OCI-M2 (cell line): ENCODE data around the gene PRADC1.
"Not testable (repeated sequence)": the region's sequence is repeated elsewhere in the genome, so short reads cannot be mapped to it uniquely, and the experiment has no call there.

ENCODE experiments used
- DNase-seq: peaks from one replicate; lab custom pipeline; 2025; ENCODE audit not compliant: unreplicated experiment; lab: John Stamatoyannopoulos, UW

Gene PRADC1

DNA sequence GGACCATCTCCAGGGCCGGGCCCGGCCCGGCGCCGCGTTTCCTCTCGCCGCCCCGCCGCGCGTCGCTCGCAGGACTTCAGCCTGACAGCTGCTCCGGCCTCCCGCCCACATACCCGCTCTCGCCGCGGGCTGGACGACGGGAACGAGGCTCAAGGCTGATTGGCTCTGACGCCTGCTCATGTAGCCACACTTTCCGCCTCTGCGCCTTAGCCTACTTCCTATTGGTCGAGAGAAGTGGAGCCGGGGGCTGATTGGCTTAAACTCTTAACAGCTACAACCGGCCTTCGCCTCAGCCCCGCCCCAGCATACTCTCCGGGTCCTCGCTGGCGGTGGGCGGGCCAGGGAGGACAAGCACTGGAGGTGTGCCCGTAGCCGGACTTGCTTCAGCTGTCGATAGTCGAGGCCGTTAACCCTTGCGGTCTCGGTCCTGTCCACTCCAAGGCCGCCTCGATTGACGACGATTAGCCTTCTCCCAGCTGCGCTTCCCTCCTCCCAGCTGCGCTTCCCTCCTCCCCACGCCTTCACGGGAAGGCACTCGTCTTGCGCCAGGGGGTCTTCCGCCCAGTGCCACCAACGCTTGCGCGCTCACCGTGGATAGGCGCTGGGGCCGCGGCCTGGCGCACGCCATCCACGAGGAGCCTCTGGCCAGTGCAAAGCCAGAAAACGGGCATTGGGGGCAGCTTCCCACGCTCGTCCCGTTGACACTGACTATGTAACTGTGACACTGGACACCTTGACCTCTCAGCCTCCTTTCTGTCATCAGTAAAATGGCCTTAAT, at the start of gene PRADC1:
TSS of gene PRADC1 (minus strand) at position 86 of the 778 bp plus-strand sequence. CDS start at position 7, 79 bp downstream.
- peak; percentile 85 for DNase-seq

DNA sequence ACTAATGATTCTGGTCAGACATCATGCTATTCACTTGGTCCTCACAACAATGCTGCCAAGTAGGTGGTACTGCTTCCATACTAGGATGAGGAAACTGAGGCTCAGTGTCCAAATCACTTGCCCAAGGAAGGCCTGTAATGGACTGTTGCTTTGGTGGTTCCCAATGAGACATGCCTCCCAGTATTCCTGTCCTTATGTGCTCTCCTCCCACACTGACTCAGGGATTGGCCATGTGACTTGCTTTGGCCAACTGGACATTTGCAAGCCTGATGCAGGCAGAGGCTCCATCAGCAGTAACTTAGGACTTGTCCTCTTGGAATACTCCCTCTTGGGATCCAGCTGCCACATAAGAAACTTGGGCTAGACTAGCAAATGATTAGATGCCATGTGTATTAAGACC, 48.2 kb upstream of the PRADC1 start:
- DNase-seq = no peak

DNA sequence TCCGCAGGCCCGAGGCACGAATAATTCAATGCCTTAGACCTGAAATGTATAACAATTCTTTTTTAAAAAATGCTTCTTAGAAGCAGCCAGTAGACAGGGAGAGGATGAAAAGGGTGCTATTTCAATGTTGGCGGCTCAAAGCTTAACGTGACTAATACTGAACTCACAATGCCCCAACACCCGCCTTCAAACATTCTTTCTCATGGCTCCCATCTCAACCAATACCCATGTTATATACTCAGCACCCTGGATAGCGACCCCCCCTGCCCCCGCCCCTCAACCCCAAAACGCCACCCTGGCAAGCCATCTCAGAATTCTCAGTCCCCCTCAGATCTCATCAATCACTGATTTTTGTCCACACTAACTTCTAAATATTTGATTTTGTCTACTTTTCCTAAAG, 46.8 kb upstream of the PRADC1 start:
- no peak for DNase-seq

DNA sequence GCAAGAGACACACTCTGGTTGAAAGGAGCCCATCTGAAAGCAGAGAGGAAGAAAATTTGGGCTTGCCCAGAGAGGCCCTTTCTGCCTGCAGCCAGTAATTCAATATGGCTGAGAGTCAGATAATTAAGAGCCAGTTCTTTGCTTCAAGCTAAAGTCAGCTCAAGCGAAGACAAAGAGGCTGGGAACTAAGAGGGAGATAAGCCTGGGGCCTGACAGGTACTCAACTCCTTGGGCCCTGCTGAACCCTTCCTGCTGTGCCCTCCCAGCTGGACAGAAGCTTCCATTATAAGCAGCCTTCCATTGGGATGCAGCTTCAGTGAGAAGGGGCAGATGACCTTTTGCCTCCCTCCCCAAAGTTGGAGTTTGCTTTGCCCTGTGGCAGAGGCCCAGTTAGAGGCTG, 39.2 kb upstream of the PRADC1 start:
- no peak for DNase-seq

DNA sequence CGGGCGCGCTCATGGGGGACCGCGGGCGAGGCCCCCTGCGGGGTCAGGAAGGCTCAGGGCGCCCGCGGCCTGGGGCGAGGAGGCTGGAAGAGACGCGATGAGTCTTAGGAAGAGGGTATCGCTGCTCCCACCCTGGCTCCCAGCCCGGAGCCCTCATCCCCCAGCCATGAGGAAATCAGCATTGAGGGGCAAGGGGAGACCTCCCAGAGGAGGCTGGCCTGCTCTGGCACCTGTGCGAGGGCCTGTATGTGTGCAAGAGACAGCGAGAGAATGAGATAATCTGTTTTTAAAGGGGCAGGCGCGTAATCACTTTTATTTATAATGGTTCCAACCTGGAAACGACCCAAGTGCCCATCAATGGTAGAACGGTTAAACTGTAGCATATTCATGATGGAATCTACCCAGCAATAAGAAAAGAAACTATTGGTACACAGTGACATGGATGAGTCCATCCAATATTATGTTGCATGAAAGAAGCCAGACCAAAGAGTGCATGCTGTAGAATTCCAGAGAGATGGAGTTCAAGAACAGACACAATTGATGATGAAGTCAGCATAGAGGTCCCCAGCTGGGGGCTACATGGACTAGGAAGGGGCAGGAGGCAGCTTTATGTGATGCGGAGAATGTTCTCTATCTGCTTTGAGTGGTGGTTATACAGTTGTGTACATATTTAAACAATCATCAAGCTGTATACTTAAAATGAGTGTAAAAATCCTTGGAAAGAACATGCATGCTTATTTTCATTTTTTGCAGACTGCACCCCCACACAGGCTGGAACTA, 36.8 kb upstream of the PRADC1 start:
- no peak for DNase-seq

DNA sequence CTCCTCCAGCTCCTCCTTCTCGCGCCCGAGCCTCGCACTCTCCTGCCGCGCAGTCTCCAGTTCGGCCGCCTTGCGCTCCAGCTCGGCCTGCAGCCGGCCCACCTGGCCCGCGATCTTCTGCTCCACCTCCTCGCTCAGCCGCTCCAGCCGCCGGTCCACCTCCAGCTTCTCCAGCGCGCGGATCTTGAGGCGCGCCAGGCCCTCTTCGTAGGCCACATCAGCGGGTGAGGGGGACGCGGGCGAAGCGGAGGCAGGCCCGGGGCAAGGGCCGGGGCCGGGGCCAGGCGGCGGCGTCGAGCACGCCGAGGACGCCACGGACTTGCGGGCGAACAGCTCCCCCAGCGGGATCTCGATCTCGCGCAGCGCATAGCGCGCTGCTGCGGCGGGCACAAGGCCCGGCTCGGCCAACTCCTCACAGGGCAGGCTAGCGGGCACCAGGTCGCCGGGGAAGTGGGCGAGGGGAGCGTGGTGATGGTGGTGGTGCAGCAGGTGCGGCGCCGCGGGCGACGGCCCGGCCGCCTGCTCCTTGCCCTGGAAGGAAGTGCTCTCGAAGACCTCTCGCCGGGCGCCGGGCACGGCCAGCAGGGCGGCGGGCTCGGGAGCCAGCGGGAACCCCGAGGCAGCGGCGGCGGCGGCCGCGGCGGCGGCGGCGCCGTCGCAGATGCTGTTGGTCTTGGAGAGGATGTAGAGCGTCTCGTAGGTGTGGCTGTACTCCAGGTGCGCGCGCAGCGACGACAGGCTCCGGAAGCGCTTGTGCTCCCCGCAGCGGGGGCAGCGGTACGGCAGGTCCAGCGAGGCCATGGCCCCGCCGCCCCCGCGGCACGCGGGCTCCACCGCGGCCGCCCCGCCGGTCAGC, 36.0 kb upstream of the PRADC1 start:
- DNase-seq = no peak

DNA sequence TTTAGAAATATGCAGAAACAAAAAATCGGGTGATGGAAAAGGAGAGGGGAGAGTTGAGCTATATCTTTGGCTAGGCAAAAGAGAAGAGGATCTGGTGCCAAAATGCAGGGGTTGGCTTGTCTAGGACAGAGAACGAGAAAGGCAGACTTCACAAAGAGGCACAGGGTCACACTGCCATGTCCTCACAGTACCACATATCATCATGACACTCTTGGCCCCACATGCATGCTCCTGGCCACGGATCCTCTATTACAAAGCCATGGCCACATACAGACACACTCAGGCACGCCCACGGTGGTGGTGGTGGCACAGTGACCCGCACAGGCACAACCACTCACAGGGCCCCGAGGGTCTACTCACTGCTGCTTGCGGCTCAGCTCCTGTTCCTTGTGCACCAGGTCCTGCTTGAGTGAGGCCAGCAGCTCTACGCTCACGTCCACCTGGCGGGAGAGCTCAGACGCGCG, 35.4 kb upstream of the PRADC1 start:
- no peak for DNase-seq

DNA sequence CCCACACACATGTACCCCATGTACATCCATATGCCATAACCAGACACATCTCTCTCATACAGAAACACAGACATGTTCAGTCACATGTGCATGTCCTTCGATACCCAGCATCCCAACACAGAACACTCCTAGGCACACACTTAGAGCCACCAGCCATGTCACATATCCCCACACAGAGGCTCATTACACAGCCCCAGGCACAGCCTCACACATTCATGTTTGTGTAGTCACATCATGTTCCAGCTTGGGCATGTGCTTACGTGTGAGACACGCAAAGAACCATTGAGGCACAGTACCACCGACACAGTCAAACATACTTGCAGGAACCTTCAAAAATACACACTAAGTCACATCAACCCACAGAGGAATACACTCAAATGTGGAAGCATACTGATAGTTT, 34.0 kb upstream of the PRADC1 start:
- DNase-seq = no peak

DNA sequence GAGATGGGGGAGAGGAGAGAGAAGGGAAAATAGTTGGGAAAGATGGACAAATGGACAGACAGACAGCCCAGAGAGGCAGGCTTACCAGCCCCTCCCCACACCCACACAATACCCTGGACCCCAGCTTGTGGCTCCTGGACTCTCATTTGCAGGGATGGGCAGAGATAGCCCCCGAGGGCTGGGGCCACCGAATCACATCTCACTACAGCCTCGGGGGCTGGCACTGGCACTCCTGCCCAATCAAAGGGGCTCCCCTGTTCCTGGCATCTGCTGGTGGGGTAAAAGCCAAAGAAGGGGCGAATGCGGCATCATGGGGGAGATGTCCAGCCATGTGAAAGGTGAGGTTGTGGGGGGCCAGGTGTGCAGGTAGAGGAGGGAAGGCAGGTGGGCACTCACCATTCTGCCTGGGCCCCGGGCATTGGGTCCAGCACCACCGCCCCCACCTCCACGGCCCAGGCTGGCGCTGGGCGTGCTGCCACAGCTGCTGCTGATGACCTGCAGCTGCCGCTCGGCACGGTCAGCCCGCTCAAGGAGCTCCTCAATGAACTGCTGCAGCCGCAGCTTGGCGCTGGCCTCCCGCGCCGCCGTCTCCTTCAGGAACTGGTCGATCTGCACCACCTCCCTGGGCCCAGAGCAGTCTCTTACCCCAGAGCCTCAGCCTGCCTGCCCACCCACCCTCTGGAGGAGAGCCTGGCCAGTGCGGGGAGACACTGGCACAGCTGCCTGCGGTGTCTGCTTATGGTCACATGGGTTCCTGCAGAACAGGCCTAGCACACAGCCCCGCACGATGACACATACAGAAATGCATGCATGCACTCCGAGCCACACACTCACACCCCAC, 33.2 kb upstream of the PRADC1 start:
- no peak for DNase-seq

DNA sequence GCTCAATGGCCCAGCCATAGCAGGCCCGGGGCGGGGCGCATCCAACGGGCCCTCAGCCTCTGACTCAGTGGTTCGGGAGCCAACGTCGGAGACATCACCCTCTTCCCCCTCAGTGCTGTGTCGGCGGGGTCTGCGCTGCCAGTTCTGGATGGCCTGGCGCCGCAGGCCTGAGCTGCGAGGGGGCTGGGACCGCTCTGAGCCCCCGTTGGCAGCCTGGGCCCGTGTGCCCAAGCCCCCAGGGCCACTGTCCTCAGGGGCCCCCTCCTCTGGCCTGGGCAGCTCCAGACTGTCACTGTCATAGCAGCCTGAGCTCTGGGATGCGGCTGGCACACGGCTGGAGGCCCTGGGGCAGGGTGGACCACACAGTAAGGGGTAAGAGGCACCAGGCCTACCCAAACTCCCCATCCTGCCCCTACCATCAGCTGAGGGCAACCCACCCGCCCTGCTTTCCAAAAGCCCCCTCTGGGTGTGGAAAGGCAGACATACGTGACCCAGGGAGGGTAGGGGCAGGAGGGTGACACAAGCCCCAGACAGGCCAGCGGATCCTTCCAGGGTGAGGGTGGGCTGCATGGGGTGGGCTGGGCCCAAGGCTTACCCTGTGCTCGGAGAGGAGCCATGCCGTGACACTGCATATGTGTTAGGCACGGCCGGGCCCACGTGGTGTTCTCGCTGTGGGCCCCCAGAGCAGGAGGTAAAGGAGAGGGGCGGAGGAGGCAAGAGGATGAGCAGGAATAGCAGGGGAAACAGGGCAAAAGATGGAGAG, 32.4 kb upstream of the PRADC1 start:
- no peak for DNase-seq

DNA sequence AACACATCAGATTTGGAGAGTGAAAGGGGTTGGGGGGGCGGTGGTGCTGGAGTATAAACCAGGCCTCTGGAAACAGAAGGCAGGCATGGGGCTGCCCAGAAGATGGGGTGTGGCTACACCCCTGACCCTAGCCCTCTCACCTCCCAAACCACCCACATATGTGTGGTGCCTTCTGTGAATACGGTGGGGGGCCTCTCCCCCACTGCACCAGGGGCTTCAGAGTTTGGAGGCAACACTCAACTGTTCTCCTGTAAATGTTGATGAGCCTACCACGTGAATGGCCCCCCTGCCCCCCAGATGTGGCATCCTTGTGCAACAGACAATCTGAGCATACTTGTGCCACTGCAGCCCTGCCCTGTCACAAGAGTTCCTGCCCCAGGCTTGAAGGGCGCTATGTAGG, 31.7 kb upstream of the PRADC1 start:
- DNase-seq = no peak

DNA sequence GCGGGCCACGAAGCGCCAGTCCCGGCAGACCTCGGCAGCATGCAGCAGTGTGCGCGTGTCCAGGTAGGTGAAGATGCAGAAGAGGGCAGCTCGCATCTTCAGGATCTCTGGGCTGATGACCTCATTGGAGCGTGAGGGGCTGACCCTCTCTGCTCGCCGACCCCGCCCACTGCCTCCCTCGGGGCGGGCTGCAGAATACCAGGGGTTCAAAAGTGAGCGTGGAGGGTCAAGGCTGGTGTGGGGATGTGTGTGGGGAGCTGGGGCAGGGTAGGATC, 31.2 kb upstream of the PRADC1 start:
- no peak for DNase-seq

DNA sequence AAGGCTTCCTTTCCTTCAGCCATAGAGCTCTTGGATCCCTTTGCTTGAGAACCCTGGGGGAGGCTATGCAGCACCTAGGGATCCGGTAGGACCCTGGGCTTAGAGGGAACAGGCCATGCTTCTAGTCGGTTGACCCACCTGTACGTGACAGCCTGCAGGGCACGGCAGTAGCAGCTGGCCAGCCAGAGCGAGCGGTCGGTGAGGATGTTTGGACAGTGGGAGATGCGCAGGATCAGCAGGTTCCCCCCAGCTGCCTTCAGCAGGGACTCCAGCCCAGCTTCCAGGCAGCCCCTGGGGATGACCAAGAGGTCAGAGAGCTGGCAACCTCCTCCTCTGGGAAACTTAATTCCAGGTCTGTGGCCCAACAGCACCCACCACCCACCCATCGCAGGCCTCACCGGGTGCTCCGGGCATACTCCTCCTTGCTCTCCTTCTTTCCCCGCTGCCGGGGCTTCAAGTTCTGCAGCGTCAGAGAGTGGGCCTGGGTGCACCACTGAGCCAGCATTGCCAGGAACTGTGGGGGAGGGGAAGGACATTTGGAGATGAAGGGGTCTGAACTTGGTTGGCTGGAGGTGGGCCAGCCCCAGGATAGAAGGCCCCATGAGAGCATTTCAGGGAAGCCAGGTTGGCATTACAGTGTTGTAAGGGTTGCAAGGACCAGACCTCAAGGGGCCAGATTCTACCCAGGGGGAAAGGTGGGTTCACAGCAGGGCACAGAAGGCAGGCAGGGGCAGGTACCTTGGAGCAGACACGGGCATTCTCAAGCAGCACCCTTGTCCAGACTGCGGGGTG, 30.7 kb upstream of the PRADC1 start:
- DNase-seq = no peak

DNA sequence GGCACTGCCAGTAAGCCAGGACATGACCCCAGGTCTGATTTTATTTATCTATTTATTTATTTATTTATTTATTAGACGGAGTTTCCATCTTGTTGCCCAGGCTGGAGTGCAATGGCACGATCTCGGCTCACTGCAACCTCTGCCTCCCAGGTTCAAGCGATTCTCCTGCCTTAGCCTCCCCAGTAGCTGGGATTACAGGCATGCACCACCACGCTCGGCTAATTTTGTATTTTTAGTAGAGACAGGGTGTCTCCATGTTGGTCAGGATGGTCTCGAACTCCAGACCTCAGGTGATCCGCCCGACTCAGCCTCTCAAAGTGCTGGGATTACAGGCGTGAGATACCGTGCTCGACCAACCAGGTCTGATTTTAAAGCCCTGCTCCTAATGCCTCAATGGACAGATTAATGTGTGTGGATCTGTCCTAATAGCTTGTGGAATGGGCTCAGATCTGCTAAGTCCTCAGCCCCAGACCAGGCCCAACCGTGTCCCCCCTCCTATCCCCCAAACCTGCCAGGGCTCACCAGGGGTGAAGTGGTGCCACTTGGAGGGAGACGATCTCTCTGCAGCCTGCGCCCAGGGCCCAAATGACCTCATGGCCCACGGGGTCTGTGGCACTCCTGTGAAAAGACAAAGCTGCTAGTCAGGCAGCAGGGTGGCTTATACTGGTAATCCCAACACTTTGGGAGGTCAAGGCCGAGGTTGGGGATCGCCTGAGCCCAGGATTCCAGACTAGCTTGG, 29.8 kb upstream of the PRADC1 start:
- DNase-seq = not testable (repeated sequence)

DNA sequence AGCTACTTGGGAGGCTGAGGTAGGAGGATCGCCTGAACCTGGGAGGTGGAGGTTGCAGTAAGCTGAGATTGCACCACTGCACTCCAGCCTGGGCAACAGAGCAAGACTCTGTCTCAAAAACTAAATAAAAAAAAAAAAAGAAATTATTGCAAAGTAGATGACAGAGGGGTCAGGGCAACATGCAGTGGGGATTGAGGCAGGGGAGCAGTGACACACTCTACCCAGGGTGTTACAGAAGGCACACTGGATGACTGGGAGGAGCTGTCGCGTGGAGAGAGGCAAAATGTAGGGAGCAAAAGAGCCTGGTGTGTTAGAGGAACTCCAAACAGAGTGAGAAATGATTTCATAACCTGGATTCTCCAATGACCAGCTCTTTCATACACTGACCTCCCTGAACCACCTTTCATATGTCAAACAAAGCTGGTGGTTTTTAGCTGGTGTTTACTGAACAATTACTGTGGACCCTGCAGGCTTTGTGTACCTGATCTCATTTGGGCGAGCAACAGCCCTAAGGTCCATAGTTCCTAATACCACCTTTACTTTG, 29.1 kb upstream of the PRADC1 start:
- DNase-seq = no peak

DNA sequence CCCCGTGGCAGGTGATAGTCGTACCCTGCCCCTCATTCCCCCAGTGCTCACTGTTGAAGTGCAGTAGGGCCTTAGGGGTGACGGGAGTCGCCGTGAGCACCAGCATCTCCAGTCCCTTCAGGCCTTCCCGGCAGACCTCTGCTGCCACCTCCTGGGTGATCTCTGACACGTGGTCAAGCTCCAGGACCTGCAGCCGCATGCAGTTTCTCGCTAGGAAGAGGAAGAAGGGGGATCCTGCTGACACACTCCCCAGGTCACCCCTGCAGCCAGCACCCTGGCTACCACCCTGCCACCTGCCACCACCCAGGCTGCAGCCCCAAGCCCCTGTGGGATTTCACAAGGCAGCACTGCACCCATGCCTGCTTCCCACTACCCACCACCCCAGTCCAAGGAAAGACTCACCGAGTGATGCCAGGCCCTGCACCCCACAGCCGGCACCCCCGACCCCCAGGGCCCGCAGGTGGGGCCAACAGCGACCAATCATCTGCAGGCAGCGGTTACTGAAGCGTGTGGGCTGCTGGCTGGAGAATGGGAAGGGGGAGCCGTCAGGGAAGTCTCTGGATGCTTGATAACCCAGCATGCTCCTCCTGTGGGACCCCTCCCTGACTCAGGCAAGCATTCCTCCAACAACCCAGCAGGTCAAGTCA, 27.4 kb upstream of the PRADC1 start:
- no peak for DNase-seq

DNA sequence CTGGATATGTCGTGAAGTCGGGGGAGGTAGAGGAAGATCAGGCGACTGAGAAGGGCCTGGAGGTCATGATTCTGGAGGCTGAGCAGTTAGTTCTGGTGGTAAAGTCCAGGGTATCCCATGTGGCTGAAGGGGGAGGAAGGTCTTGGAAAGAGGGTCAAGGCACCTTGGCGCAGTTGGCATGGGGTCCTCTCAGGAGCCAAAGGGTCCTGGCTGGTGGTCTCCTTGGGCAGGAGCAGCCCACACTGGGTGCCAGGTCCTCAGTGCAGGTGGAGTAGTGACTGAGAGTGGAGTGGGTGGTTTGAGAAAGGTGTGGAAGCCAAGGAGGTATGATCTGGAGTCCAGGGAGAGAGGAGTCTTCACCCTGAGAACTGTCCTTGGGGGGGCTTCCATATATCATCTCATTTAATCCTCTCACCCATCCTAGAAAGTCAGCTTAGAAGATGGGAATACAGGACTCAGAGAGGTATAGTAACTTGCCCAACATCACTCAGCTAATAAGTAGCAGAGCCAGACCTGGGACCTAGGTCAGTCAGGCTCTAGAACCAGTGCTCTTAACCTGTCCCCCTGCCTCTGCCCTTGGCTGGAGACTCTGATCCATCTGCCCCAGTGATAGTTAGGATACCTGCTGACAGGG, 26.8 kb upstream of the PRADC1 start:
- no peak for DNase-seq
